ENCODE results near the gene SLC24A3.

DNA sequence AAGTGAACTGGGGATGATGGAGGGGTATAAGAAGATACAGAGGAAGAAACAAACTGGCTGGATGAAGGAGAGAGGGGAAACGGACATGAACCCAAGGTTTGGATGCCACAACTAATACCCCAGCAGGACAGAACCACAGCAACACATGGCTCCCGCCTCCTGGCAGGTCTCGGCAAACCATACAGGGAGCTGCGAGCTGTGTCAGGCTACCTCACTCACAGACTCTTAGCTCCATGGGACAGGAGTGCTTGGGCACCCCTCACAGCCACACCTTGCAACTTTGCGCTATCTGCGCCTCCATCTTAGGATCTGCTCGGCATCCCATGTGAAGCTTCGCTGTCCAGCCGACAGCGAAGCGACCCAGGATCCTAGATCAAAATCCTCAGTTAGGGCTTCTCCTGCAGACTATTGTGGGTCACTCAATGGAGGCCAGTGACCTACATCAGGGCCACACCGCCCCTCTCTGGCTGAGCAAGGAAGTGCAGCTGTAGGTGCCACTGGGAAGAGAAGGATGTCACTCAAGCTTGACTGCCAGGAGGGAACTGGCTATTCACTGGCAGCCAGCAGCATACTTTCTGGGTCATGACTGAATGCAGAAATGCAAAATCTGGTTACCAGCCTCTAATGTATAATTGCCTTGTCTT, 371.2 kb downstream of the SLC24A3 start:
- TF ChIP-seq POLR2A (IDR thresholded peaks at IDR 0.05) (no peak), POLR2AphosphoS5 (IDR thresholded peaks at IDR 0.05) (no peak), CTCF (IDR thresholded peaks at IDR 0.05) (peak in 2 of 3 donors; percentile 82 to 86)

All from breast epithelium (tissue), 3 donors.